Activated CD4-positive, alpha-beta T cell treated with anti-CD3 and anti-CD28 coated beads, Interleukin-2, amount 10 ng/mL, durations not matched to agents 7 days and 5 days (primary cell): ENCODE data around the gene CCDC142. TPM values are rescaled to one million over a fixed set of nuclear protein-coding genes. Genes with fewer than 3 reads are reported as not detected.
A peak's percentile ranks its signal among the peaks of the same experiment; 100 is the strongest.
"Not testable (repeated sequence)": the region's sequence is repeated elsewhere in the genome, so short reads cannot be mapped to it uniquely, and the experiment has no call there.

Experiments used
- CTCF ChIA-PET: fragments of 350-600 bp; sonication (Branson Sonifier 250); formaldehyde crosslinking; loops from one replicate; lab custom pipeline; 2021; ENCODE audit warnings: antibody characterized with exemption; lab: Charles Lee
- POLR2A ChIA-PET: fragments of 350-600 bp; sonication (Branson Sonifier 250); formaldehyde crosslinking; loops from one replicate; lab custom pipeline; 2021; ENCODE audit warnings: antibody characterized with exemption; lab: Charles Lee
- DNase-seq: peaks from one replicate; pipeline ENCODE4 v3.0.0-alpha.2; 2020
- H3K27ac Mint-ChIP-seq: one replicate; pipeline ENCODE4 v1.8.0; 2021; ENCODE audit warnings: mild to moderate bottlenecking, moderate library complexity, mixed read lengths
- H3K27me3 Mint-ChIP-seq: one replicate; pipeline ENCODE4 v1.8.0; 2021; ENCODE audit warnings: mixed read lengths
- H3K36me3 Mint-ChIP-seq: one replicate; pipeline ENCODE4 v1.8.0; 2021; ENCODE audit warnings: low read depth, mixed read lengths
- H3K4me1 Mint-ChIP-seq: one replicate; pipeline ENCODE4 v1.8.0; 2021; ENCODE audit warnings: mixed read lengths
- H3K4me3 Mint-ChIP-seq: one replicate; pipeline ENCODE4 v1.8.0; 2021; ENCODE audit warnings: mild to moderate bottlenecking, moderate library complexity, mixed read lengths
- H3K9me3 Mint-ChIP-seq: one replicate; pipeline ENCODE4 v1.8.0; 2021; ENCODE audit warnings: mixed read lengths
- total RNA-seq, 2 experiments: library from RNA; stranded (reverse); gene quantifications; one replicate each; pipeline ENCODE4 v1.2.3, GENCODE V29; 2021

CCDC142 gene
- total RNA-seq, 2 experiments from 2014 or later = 26.8 to 27.1 TPM

DNA sequence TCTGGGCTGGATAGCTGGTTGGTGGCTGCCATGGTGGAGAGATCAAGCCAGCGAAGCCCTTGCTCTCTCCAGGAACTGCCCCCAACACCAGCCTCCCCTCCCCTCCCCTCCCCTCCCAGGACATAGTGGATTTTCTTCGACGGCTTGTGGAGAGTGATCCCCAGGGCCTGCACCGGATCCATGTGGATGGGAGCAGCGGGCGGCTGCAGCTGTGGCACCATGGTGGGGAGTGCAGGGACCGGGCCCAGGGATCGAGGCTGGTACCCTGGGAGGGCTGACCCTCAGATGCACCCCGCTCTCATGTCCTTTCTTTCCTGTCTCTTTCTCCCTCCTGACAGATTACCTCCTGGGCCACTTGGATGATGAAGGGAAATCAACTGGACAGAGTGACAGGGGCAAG is 7.1 kb upstream of the CCDC142 start:
- CTCF ChIA-PET = interaction anchor here (1.0 to 1.8 kb wide), 4 partner anchors 9 to 98 kb away, joined by 3 to 5 read pairs (median 4); partner anchors contain the start of genes LBX2 and MRPL53
- POLR2A ChIA-PET = no interaction called here
- H3K36me3 Mint-ChIP-seq = peaks cover 34% of the 10 kb centered on the region
- no peak for DNase-seq
- peaks cover 8% of the 10 kb centered on the region for H3K4me1 Mint-ChIP-seq
- H3K4me3 Mint-ChIP-seq = no peak overlapping the region
- H3K27me3 Mint-ChIP-seq = no peaks in the 10 kb centered on the region
- no peaks in the 10 kb centered on the region for H3K9me3 Mint-ChIP-seq
- H3K27ac Mint-ChIP-seq = no peak overlapping the region

- ChIA-PET CTCF (interaction anchor here (0.7 to 1.8 kb wide), 5 partner anchors 12 to 129 kb away, joined by 3 to 5 read pairs (median 3); no protein-coding TSS in a partner anchor), POLR2A (no interaction called here)
- H3K36me3 Mint-ChIP-seq = peaks cover 28% of the 10 kb centered on the region
- no peak for DNase-seq
- no peak overlapping the region for H3K4me3 Mint-ChIP-seq
- no peak overlapping the region for H3K27ac Mint-ChIP-seq
- no peaks in the 10 kb centered on the region for H3K27me3 Mint-ChIP-seq
- no peaks in the 10 kb centered on the region for H3K9me3 Mint-ChIP-seq
- peaks cover 9% of the 10 kb centered on the region for H3K4me1 Mint-ChIP-seq
Observed at GRCh38 chr2:74488643-74489481, 6.1 kb upstream of the CCDC142 start.

DNA sequence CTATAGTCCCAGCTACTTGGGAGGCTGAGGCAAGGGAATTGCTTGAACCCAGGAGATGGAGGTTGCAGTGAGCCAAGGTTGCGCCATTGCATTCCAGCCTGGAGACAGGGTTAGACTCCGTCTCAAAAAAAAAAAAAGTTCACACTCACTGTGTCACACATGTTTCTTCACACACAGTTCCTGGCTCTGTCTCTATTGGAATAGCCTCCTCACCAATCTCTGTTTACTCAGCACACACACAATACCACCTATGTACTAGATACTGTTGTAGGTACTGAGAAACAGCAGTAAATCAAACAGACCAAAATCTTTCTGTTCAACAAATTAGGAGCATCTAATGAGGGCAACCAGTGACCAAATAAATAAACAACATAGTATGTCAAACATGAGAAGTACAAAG is 3.3 kb upstream of the CCDC142 start:
- POLR2A ChIA-PET = no interaction called here
- Mint-ChIP-seq H3K27ac (no peak overlapping the region), H3K27me3 (no peaks in the 10 kb centered on the region), H3K4me1 (peaks cover 21% of the 10 kb centered on the region), H3K9me3 (no peaks in the 10 kb centered on the region), H3K4me3 (no peak overlapping the region), H3K36me3 (peaks cover 20% of the 10 kb centered on the region)
- no peak for DNase-seq
- CTCF ChIA-PET = interaction anchor here (0.6 to 1.2 kb wide), 3 partner anchors 36 to 104 kb away, joined by 3 to 4 read pairs (median 3); no protein-coding TSS in a partner anchor

DNA sequence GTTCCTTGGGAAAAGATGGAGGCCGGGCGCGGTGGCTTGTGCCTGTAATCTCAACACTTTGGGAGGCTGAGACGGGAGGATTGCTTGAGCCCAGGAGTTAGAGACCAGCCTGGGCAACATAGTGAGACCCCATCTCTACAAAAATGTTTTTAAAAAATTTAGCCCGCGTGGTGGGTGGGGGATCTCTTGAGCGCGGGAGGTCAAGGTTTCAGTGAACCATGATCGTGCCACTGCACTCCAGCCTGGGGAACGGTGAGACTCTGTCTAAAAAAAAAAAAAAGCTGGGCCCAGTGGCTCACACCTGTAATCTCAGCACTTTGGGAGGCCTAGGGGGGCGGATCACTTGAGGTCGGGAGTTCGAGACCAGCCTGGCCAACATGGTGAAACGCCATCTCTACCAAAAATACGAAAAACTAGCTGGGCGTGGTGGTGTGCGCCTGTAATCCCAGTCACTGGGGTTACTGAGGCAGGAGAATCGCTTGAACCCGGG is 922 bp upstream of the CCDC142 start:
- H3K4me1 Mint-ChIP-seq = peaks cover 40% of the 10 kb centered on the region
- not testable (repeated sequence) for DNase-seq, H3K9me3 Mint-ChIP-seq, H3K27me3 Mint-ChIP-seq
- POLR2A ChIA-PET = interaction anchor here (0.7 to 0.9 kb wide), 2 partner anchors 43 to 92 kb away, joined by 4 read pairs; no protein-coding TSS in a partner anchor
- peak overlapping the region; percentile 99 for H3K4me3 Mint-ChIP-seq
- H3K27ac Mint-ChIP-seq = peak overlapping the region; percentile 99
- peaks cover 31% of the 10 kb centered on the region for H3K36me3 Mint-ChIP-seq
- CTCF ChIA-PET = interaction anchor here (0.6 to 6.0 kb wide), 25 partner anchors 9 to 335 kb away, joined by 3 to 66 read pairs (median 4); partner anchors contain the start of genes AUP1, DQX1, HTRA2 and INO80B

GRCh38 chr2:74481961-74482800 is 617 bp downstream of the CCDC142 start:
- H3K27me3 Mint-ChIP-seq = no peaks in the 10 kb centered on the region
- H3K4me1 Mint-ChIP-seq = peaks cover 46% of the 10 kb centered on the region
- H3K9me3 Mint-ChIP-seq = no peaks in the 10 kb centered on the region

GRCh38 chr2:74481431-74481830 is 1.4 kb downstream of the CCDC142 start:
- Mint-ChIP-seq H3K4me1 (peaks cover 47% of the 10 kb centered on the region), H3K36me3 (peaks cover 33% of the 10 kb centered on the region), H3K9me3 (no peaks in the 10 kb centered on the region), H3K27me3 (no peaks in the 10 kb centered on the region), H3K27ac (no peak overlapping the region), H3K4me3 (peak overlapping the region; percentile 99)
- DNase-seq = no peak
- CTCF ChIA-PET = interaction anchor here (0.9 to 6.0 kb wide), 16 partner anchors 9 to 653 kb away, joined by 3 to 66 read pairs (median 11); partner anchors contain the start of genes C2orf81, INO80B, LBX2 and MOGS
- POLR2A ChIA-PET = no interaction called here

More at GRCh38 chr2:74481961-74482800, 617 bp downstream of the CCDC142 start:
- Mint-ChIP-seq H3K27ac (peak overlapping the region; percentile 99), H3K36me3 (peaks cover 37% of the 10 kb centered on the region), H3K4me3 (peak overlapping the region; percentile 99)
- CTCF ChIA-PET = interaction anchor here (1.0 to 6.0 kb wide), 23 partner anchors 8 to 654 kb away, joined by 3 to 66 read pairs (median 6); partner anchors contain the start of genes C2orf81, INO80B, LBX2 and MOGS
- DNase-seq = peak; percentile 62
- POLR2A ChIA-PET = interaction anchor here (0.8 to 1.2 kb wide), 2 partner anchors 10 to 25 kb away, joined by 3 to 5 read pairs; partner anchors contain the start of genes MRPL53 and PCGF1

DNA sequence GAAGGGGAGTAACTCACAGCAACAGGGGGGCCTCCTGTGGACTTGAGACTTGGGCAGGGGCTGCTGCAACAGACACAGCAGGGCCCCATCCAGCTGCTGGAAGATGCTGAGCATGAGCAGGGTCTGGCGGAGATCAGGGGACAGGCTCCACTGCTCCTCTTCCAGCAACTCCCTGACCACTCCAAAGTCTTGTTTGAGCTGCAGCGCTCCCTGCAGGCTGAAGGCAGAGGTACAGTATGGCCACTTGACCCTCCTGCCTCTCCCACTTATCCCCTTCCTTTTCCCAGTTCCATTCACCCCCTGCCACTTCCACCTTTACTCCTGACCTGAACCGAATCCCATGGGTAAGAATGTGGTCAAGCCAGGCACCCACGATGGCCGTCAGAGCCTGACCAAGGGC is 7.9 kb downstream of the CCDC142 start:
- POLR2A ChIA-PET = interaction anchor here (0.6 to 1.2 kb wide), 2 partner anchors 17 to 174 kb away, joined by 4 to 5 read pairs; partner anchors contain the start of gene WBP1
- peaks cover 45% of the 10 kb centered on the region for H3K4me1 Mint-ChIP-seq

GRCh38 chr2:74474481-74474880 is 8.3 kb downstream of the CCDC142 start:
- H3K36me3 Mint-ChIP-seq = peaks cover 33% of the 10 kb centered on the region
- H3K27me3 Mint-ChIP-seq = no peaks in the 10 kb centered on the region
- H3K27ac Mint-ChIP-seq = no peak overlapping the region
- POLR2A ChIA-PET = interaction anchor here (0.6 kb wide), 1 partner anchor 174 kb away, joined by 4 read pairs; no protein-coding TSS in a partner anchor
- peaks cover 43% of the 10 kb centered on the region for H3K4me1 Mint-ChIP-seq
- no peak for DNase-seq
- no peak overlapping the region for H3K4me3 Mint-ChIP-seq
- no peaks in the 10 kb centered on the region for H3K9me3 Mint-ChIP-seq
- CTCF ChIA-PET = interaction anchor here (0.8 to 1.5 kb wide), 2 partner anchors 9 to 13 kb away, joined by 4 to 5 read pairs; partner anchors contain the start of genes CCDC142 and TTC31

More for the DNA sequence above, 7.9 kb downstream of the CCDC142 start:
- Mint-ChIP-seq H3K36me3 (peaks cover 37% of the 10 kb centered on the region), H3K27me3 (no peaks in the 10 kb centered on the region), H3K4me3 (no peak overlapping the region), H3K27ac (no peak overlapping the region), H3K9me3 (no peaks in the 10 kb centered on the region)
- no peak for DNase-seq
- CTCF ChIA-PET = interaction anchor here (0.9 to 1.6 kb wide), 4 partner anchors 8 to 113 kb away, joined by 3 to 8 read pairs (median 5); no protein-coding TSS in a partner anchor

DNA sequence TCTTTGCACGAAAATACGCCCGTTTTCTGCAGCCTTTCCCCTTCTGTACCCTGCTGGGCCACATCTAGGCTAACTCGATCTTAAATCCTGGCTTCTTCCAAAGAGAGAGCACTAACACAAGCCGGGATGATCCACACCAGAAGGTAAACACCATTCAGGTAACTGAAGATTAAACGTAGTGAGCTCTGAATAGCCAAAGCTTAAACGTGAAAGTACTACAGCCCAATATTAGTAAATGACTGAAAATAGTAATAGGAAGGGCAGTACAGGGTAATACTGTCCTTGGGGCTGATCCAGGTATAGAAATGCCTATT is 9.9 kb downstream of the CCDC142 start:
- H3K36me3 Mint-ChIP-seq = peaks cover 29% of the 10 kb centered on the region
- POLR2A ChIA-PET = interaction anchor here (0.9 to 1.5 kb wide), 3 partner anchors 9 to 18 kb away, joined by 3 to 6 read pairs (median 5); partner anchors contain the start of genes INO80B and WBP1

DNA sequence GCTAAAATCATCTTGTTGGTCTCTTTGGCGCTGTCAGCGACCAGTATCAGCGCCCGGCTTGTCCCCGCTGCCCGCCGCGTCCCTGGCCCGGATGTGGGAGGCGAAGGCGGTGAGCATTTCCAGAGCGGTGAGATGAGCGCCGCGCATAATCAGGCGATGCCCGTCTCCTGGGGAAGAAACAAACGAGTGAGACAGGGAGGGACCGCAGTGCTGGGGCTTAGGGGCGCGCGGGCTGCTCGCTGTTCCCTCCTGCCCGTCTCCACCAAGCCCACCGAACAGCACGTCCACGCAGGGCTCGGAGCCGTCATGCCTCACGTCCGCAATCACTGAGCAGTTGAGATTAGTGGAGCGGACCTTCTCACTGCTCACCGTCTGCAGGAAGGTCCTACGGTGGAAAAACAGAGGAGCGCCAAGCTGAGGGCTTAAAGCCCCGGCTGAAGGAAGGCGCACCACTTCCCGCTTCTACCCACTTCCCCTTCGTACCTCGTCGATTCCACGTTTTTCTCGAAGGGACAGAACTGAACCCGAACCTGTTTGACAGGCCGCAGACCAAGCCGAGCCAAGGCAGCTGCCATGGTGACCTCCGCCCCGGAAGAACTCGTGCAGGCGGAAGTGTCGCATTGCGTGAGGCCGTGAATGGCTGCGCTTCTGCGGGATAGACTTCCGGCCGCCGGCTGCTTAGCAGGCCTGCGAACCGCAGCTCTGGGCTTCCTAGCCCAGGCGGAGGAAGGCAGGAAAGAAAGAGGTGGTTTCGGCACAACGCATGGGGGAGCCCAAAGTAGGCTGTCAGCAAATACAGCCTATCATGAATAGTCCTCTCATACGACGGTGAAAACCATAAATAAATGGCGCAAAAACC is 10.5 kb downstream of the CCDC142 start, which contains the start of gene MRPL53:
TSS of gene MRPL53 (minus strand) at position 595 of the 859 bp plus-strand sequence. CDS start at position 575, 20 bp downstream.
- peaks cover 34% of the 10 kb centered on the region for H3K4me1 Mint-ChIP-seq
- peaks cover 25% of the 10 kb centered on the region for H3K36me3 Mint-ChIP-seq
- ChIA-PET POLR2A (interaction anchor here (0.9 to 1.5 kb wide), 3 partner anchors 10 to 17 kb away, joined by 3 to 6 read pairs (median 5); partner anchors contain the start of genes INO80B and WBP1), CTCF (interaction anchor here (0.7 to 2.8 kb wide), 12 partner anchors 10 to 272 kb away, joined by 3 to 19 read pairs (median 4); partner anchors contain the start of genes CCDC142, TTC31 and WBP1)
- H3K9me3 Mint-ChIP-seq = no peaks in the 10 kb centered on the region
- peak; percentile 97 for DNase-seq
- no peaks in the 10 kb centered on the region for H3K27me3 Mint-ChIP-seq
- peak within 1 kb of the TSS; percentile 98 for H3K27ac Mint-ChIP-seq
- H3K4me3 Mint-ChIP-seq = peak within 1 kb of the TSS; percentile 91

More for the DNA sequence above, 9.9 kb downstream of the CCDC142 start:
- Mint-ChIP-seq H3K4me3 (peak overlapping the region; percentile 91), H3K27me3 (no peaks in the 10 kb centered on the region), H3K9me3 (no peaks in the 10 kb centered on the region), H3K4me1 (peaks cover 39% of the 10 kb centered on the region), H3K27ac (peak overlapping the region; percentile 98)
- CTCF ChIA-PET = interaction anchor here (0.7 to 2.8 kb wide), 10 partner anchors 9 to 116 kb away, joined by 3 to 19 read pairs (median 4); partner anchors contain the start of genes CCDC142, TTC31 and WBP1
- no peak for DNase-seq
